Fibroblast of lung (primary cell): ENCODE data around the gene NOL9. TPM values are rescaled to one million over a fixed set of nuclear protein-coding genes. Genes with fewer than 3 reads are reported as not detected.

Experiments
- DNase-seq, 2 donors: peaks; one replicate each; pipeline versions ENCODE4 v3.0.0 to v3.0.0-alpha.2; 2010; ENCODE audit warnings: low read depth in 2 of 2
- H2AFZ ChIP-seq: 2 replicates; pipeline ENCODE4 v1.5.1; 2012; ENCODE audit warnings: low read length, control low read depth, inconsistent platforms
- H3K27ac ChIP-seq: 2 replicates; pipeline ENCODE4 v1.5.1; 2011; ENCODE audit warnings: low read length, control low read depth; ENCODE audit not compliant: insufficient read depth
- H3K27me3 ChIP-seq: 2 replicates; pipeline ENCODE4 v1.5.1; 2011; ENCODE audit warnings: mild to moderate bottlenecking, low read length; ENCODE audit not compliant: control insufficient read depth, insufficient read depth
- H3K36me3 ChIP-seq: 2 replicates; pipeline ENCODE4 v1.5.1; 2011; ENCODE audit warnings: low read length; ENCODE audit not compliant: control insufficient read depth, insufficient read depth
- H3K4me1 ChIP-seq: 2 replicates; pipeline ENCODE4 v1.5.1; 2011; ENCODE audit warnings: low read length; ENCODE audit not compliant: control insufficient read depth, insufficient read depth; ENCODE audit errors: extremely low read depth
- H3K4me2 ChIP-seq: 2 replicates; pipeline ENCODE4 v1.5.1; 2011; ENCODE audit warnings: low read length, control low read depth; ENCODE audit not compliant: insufficient read depth; ENCODE audit errors: extremely low read depth
- H3K4me3 ChIP-seq, 4 experiments: fragments of 200-600 bp in 1 of 4; sonication (generic) in 1 of 4; replicated peaks in 1 of 4; 2 replicates each; pipeline ENCODE4 v1.5.1; 2011 to 2016; ENCODE audit warnings: low read length in 4 of 4, low read depth in 3 of 4, mild to moderate bottlenecking in 3 of 4, control low read depth in 2 of 4, inconsistent platforms in 1 of 4, mixed read lengths in 1 of 4; ENCODE audit not compliant: insufficient read depth in 1 of 4; ENCODE audit errors: control extremely low read depth in 1 of 4
- H3K79me2 ChIP-seq: 2 replicates; pipeline ENCODE4 v1.5.1; 2012; ENCODE audit warnings: mild to moderate bottlenecking, low read length, inconsistent platforms; ENCODE audit not compliant: control insufficient read depth, insufficient read depth
- H3K9ac ChIP-seq: 2 replicates; pipeline ENCODE4 v1.5.1; 2011; ENCODE audit warnings: mild to moderate bottlenecking, low read length, control low read depth; ENCODE audit not compliant: insufficient read depth
- H3K9me3 ChIP-seq: 2 replicates; pipeline ENCODE4 v1.5.1; 2012; ENCODE audit warnings: low read depth, low read length; ENCODE audit not compliant: control insufficient read depth, insufficient read depth
- H4K20me1 ChIP-seq: 2 replicates; pipeline ENCODE4 v1.5.1; 2011; ENCODE audit warnings: low read length; ENCODE audit not compliant: control insufficient read depth, insufficient read depth; ENCODE audit errors: extremely low read depth
- CTCF ChIP-seq, 2 donors: IDR thresholded peaks in 1 of 2; conservative IDR thresholded peaks in 1 of 2; 1 replicate in 1 of 2; 2 replicates in 1 of 2; pipeline ENCODE4 v1.5.1; 2011 to 2012; ENCODE audit warnings: low read length in 2 of 2, control low read depth in 1 of 2, inconsistent platforms in 1 of 2, low read depth in 1 of 2, mild to moderate bottlenecking in 1 of 2
- EZH2 ChIP-seq: IDR thresholded peaks from 2 replicates; pipeline ENCODE4 v1.5.1; 2012; ENCODE audit warnings: low read length, control low read depth, mild to moderate bottlenecking; ENCODE audit errors: missing control alignments
- polyA plus RNA-seq, 2 donors: library from polyadenylated mRNA; depleted of rRNA in 1 of 2; stranded (reverse) in 1 of 2; unstranded in 1 of 2; fragments of >200 nt; gene quantifications; 2 replicates each; pipeline ENCODE4 v1.2.1, GENCODE V29; 2011 to 2012; ENCODE audit warnings: missing spikeins in 1 of 2
- total RNA-seq: library from RNA; depleted of rRNA; stranded (reverse); fragments of >200 nt; gene quantifications from 2 replicates; pipeline ENCODE4 v1.2.1, GENCODE V29; 2014

Gene NOL9
- total and polyA plus RNA-seq, 2 donors (not counting 1 experiment from before 2014, with no cell fraction given) = 17.5 to 19.0 TPM

- H3K4me1 ChIP-seq = no peaks in the 10 kb centered on the region
- H3K36me3 ChIP-seq = no peaks in the 10 kb centered on the region
- H4K20me1 ChIP-seq = no peaks in the 10 kb centered on the region
- no peak overlapping the region for H3K4me3 ChIP-seq
- H3K79me2 ChIP-seq = no peaks in the 10 kb centered on the region
- H3K27me3 ChIP-seq = peaks cover 15% of the 10 kb centered on the region
- DNase-seq = no peak
- TF ChIP-seq CTCF (conservative IDR thresholded peaks at IDR 0.05 in 1 of 2, IDR thresholded peaks at IDR 0.05 in 1 of 2; ENCODE audit: low read depth in 1 of 2, low read length in 2 of 2) (no peak), EZH2 (no peak)
- H3K27ac ChIP-seq = no peak overlapping the region
- no peak overlapping the region for H2AFZ ChIP-seq
- no peak overlapping the region for H3K9ac ChIP-seq
- no peak overlapping the region for H3K4me2 ChIP-seq
- H3K9me3 ChIP-seq = no peaks in the 10 kb centered on the region
Observed at GRCh38 chr1:6488602-6489382, 65.5 kb downstream of the NOL9 start.

- Histone ChIP-seq H3K36me3 (no peaks in the 10 kb centered on the region), H3K9me3 (no peaks in the 10 kb centered on the region), H4K20me1 (no peaks in the 10 kb centered on the region), H3K4me2 (no peak overlapping the region), H3K4me3 (no peak overlapping the region), H3K27me3 (peaks cover 16% of the 10 kb centered on the region), H3K9ac (no peak overlapping the region), H3K4me1 (no peaks in the 10 kb centered on the region), H3K27ac (no peak overlapping the region), H2AFZ (no peak overlapping the region), H3K79me2 (no peaks in the 10 kb centered on the region)
- DNase-seq = no peak
- no peak for TF ChIP-seq EZH2
- TF ChIP-seq CTCF (conservative IDR thresholded peaks at IDR 0.05 in 1 of 2, IDR thresholded peaks at IDR 0.05 in 1 of 2; ENCODE audit: low read depth in 1 of 2, low read length in 2 of 2) = no peak
Observed at GRCh38 chr1:6487804-6488484, 66.4 kb downstream of the NOL9 start.

GRCh38 chr1:6486433-6487011 lies 67.8 kb downstream of the NOL9 start:
- Histone ChIP-seq H3K9ac (no peak overlapping the region), H2AFZ (no peak overlapping the region), H3K27me3 (peaks cover 16% of the 10 kb centered on the region), H3K9me3 (no peaks in the 10 kb centered on the region), H3K4me3 (no peak overlapping the region), H3K27ac (no peak overlapping the region), H3K4me1 (no peaks in the 10 kb centered on the region), H3K36me3 (no peaks in the 10 kb centered on the region), H3K4me2 (no peak overlapping the region), H4K20me1 (no peaks in the 10 kb centered on the region), H3K79me2 (no peaks in the 10 kb centered on the region)
- DNase-seq = peak; percentile 73 to 78
- TF ChIP-seq EZH2 (peak; percentile 8), CTCF (conservative IDR thresholded peaks at IDR 0.05 in 1 of 2, IDR thresholded peaks at IDR 0.05 in 1 of 2; ENCODE audit: low read depth in 1 of 2, low read length in 2 of 2) (peak; percentile 80 to 94)
